GM12873 (cell line): Measurements from ENCODE around the gene POLL.

Experiments
- CTCF ChIP-seq: IDR thresholded peaks from 2 replicates; pipeline ENCODE4 v1.5.1; 2012; ENCODE audit warnings: low read depth, mild to moderate bottlenecking, moderate library complexity, low read length, control low read depth; ENCODE audit not compliant: insufficient read depth; ENCODE audit errors: missing control alignments

The POLL gene

GRCh38 chr10:101550965-101551364 is 37.1 kb downstream of the POLL start:
- TF ChIP-seq CTCF = no peak

- TF ChIP-seq CTCF = no peak
These were observed 42.2 kb downstream of the POLL start for GRCh38 chr10:101545898-101546297.

GRCh38 chr10:101538446-101538845 is 49.6 kb downstream of the POLL start:
- no peak for TF ChIP-seq CTCF

- peak; percentile 55 for TF ChIP-seq CTCF
These were observed 51.3 kb downstream of the POLL start for GRCh38 chr10:101536800-101537199.

- TF ChIP-seq CTCF = no peak
These were observed 52.1 kb downstream of the POLL start for GRCh38 chr10:101535949-101536348.

GRCh38 chr10:101529725-101530553 is 58.1 kb downstream of the POLL start:
- no peak for TF ChIP-seq CTCF

GRCh38 chr10:101529207-101529606 is 58.9 kb downstream of the POLL start:
- TF ChIP-seq CTCF = no peak
